Vagina (tissue), 2 donors: ENCODE results near the gene BHLHE41. TPM values are rescaled to one million over a fixed set of nuclear protein-coding genes. Genes with fewer than 3 reads are reported as not detected.

ENCODE experiments used
- DNase-seq, 2 donors: peaks; one replicate each; pipeline ENCODE4 v3.0.0-alpha.2; 2017; ENCODE audit errors: extremely low spot score in 2 of 2
- H3K27ac ChIP-seq: fragments of 200-600 bp; sonication (generic); one replicate; pipeline ENCODE4 v1.5.1; 2019
- H3K27me3 ChIP-seq: fragments of 200-600 bp; sonication (generic); one replicate; pipeline ENCODE4 v1.5.1; 2019
- H3K36me3 ChIP-seq, 2 donors: fragments of 200-600 bp; sonication (generic); one replicate each; pipeline ENCODE4 v1.5.1; 2017 to 2019
- H3K4me1 ChIP-seq: fragments of 200-600 bp; sonication (generic); one replicate; pipeline ENCODE4 v1.5.1; 2019
- H3K4me3 ChIP-seq, 2 donors: fragments of 200-600 bp; sonication (generic); 1 replicate in 1 of 2; 2 replicates in 1 of 2; pipeline ENCODE4 v1.5.1; 2016 to 2019
- H3K9me3 ChIP-seq: fragments of 200-600 bp; sonication (generic); one replicate; pipeline ENCODE4 v1.5.1; 2019
- CTCF ChIP-seq, 3 experiments: fragments of 450-650 bp in 2 of 3; fragments of 200-600 bp in 1 of 3; sonication (generic) in 1 of 3; IDR thresholded peaks; one replicate each; pipeline ENCODE4 v1.5.1; 2017 to 2019; ENCODE audit warnings: antibody characterized with exemption in 3 of 3, mild to moderate bottlenecking in 2 of 3, moderate library complexity in 2 of 3
- POLR2A ChIP-seq, 2 donors: fragments of 450-650 bp; IDR thresholded peaks; one replicate each; pipeline ENCODE4 v1.6.1; 2017; ENCODE audit warnings: antibody characterized with exemption in 2 of 2, mild to moderate bottlenecking in 2 of 2, moderate library complexity in 2 of 2
- POLR2AphosphoS5 ChIP-seq, 2 donors: sonication (generic); formaldehyde crosslinking; IDR thresholded peaks; one replicate each; pipeline ENCODE4 v1.9.0; 2017; ENCODE audit warnings: antibody characterized with exemption in 2 of 2, mild to moderate bottlenecking in 2 of 2, low read depth in 1 of 2; ENCODE audit not compliant: insufficient read depth in 1 of 2
- intact Hi-C: fragments of 100-400 bp; cut with DNase I; formaldehyde crosslinking; loops from one replicate; pipeline ENCODE4 v1.15.1; 2023
- total RNA-seq: library from RNA; depleted of rRNA; stranded (reverse); fragments of >200 nt; gene quantifications from one replicate; pipeline ENCODE4 v1.2.3, GENCODE V29; 2016

BHLHE41 gene
- total RNA-seq, 1 donor from 2014 or later: 2.9 TPM

- TF ChIP-seq CTCF (IDR thresholded peaks at IDR 0.05): no peak
- no peak for TF ChIP-seq POLR2AphosphoS5 (IDR thresholded peaks at IDR 0.05; ENCODE audit: insufficient read depth in 1 of 2, low read depth in 1 of 2)
- TF ChIP-seq POLR2A (IDR thresholded peaks at IDR 0.05): no peak
- no peaks in the 10 kb centered on the region for H3K27me3 ChIP-seq
- peaks cover 12% of the 10 kb centered on the region for H3K4me1 ChIP-seq
- no peak for DNase-seq
- H3K4me3 ChIP-seq: no peak overlapping the region
- no peak overlapping the region for H3K27ac ChIP-seq
- no peaks in the 10 kb centered on the region for H3K36me3 ChIP-seq
- intact Hi-C loops: no loop called here
- H3K9me3 ChIP-seq: no peaks in the 10 kb centered on the region
Observed at GRCh38 chr12:26156201-26156871, 31.5 kb upstream of the BHLHE41 start.

- no peaks in the 10 kb centered on the region for H3K9me3 ChIP-seq
- no peaks in the 10 kb centered on the region for H3K27me3 ChIP-seq
- intact Hi-C loops: no loop called here
- H3K4me1 ChIP-seq: peaks cover 12% of the 10 kb centered on the region
- DNase-seq: no peak
- no peaks in the 10 kb centered on the region for H3K36me3 ChIP-seq
- TF ChIP-seq POLR2A (IDR thresholded peaks at IDR 0.05) (no peak), CTCF (IDR thresholded peaks at IDR 0.05) (no peak), POLR2AphosphoS5 (IDR thresholded peaks at IDR 0.05; ENCODE audit: insufficient read depth in 1 of 2, low read depth in 1 of 2) (no peak)
- no peak overlapping the region for H3K4me3 ChIP-seq
- H3K27ac ChIP-seq: no peak overlapping the region
Observed at GRCh38 chr12:26153421-26154154, 28.8 kb upstream of the BHLHE41 start.

- no peak for TF ChIP-seq POLR2A (IDR thresholded peaks at IDR 0.05)
- no peak for TF ChIP-seq CTCF (IDR thresholded peaks at IDR 0.05)
- no peak for TF ChIP-seq POLR2AphosphoS5 (IDR thresholded peaks at IDR 0.05; ENCODE audit: insufficient read depth in 1 of 2, low read depth in 1 of 2)
- no peaks in the 10 kb centered on the region for H3K27me3 ChIP-seq
- no peak overlapping the region for H3K4me3 ChIP-seq
- H3K9me3 ChIP-seq: no peaks in the 10 kb centered on the region
- no peak overlapping the region for H3K27ac ChIP-seq
- intact Hi-C loops: no loop called here
- H3K4me1 ChIP-seq: peaks cover 12% of the 10 kb centered on the region
- H3K36me3 ChIP-seq: no peaks in the 10 kb centered on the region
- DNase-seq: no peak
Observed at GRCh38 chr12:26152507-26153102, 27.8 kb upstream of the BHLHE41 start.

- DNase-seq: no peak
- Histone ChIP-seq H3K4me1 (peaks cover 12% of the 10 kb centered on the region), H3K27ac (no peak overlapping the region), H3K27me3 (no peaks in the 10 kb centered on the region), H3K9me3 (no peaks in the 10 kb centered on the region), H3K36me3 (no peaks in the 10 kb centered on the region), H3K4me3 (no peak overlapping the region)
- TF ChIP-seq POLR2AphosphoS5 (IDR thresholded peaks at IDR 0.05; ENCODE audit: insufficient read depth in 1 of 2, low read depth in 1 of 2) (no peak), CTCF (IDR thresholded peaks at IDR 0.05) (no peak), POLR2A (IDR thresholded peaks at IDR 0.05) (no peak)
- intact Hi-C loops: no loop called here
Observed at GRCh38 chr12:26150736-26151450, 26.1 kb upstream of the BHLHE41 start.
